WTC11 (cell line): Measurements from ENCODE around the gene C1R. TPM values are rescaled to one million over a fixed set of nuclear protein-coding genes. Genes with fewer than 3 reads are reported as not detected.

Source experiments
- ATAC-seq: fragments of 200-7000 bp; cut with Tn5 transposase; 2 replicates; pipeline ENCODE4 v1.10.0; 2021; ENCODE audit warnings: mild to moderate bottlenecking, moderate library complexity
- CTCF ChIA-PET: fragments of 300-600 bp; sonication (Branson Sonifier 250); formaldehyde crosslinking; loops from one replicate; lab custom pipeline; 2021; ENCODE audit warnings: antibody characterized with exemption; lab: Charles Lee
- POLR2A ChIA-PET: fragments of 350-600 bp; sonication (Branson Sonifier 250); formaldehyde crosslinking; loops from one replicate; lab custom pipeline; 2021; ENCODE audit warnings: antibody characterized with exemption; lab: Charles Lee
- DNase-seq: peaks from one replicate; pipeline ENCODE4 v3.0.0; 2021; ENCODE audit warnings: low spot score
- H3K27ac Mint-ChIP-seq: 2 replicates; pipeline ENCODE4 v1.8.0; 2021; ENCODE audit warnings: mixed read lengths
- H3K27me3 Mint-ChIP-seq: 2 replicates; pipeline ENCODE4 v1.8.0; 2021; ENCODE audit warnings: low read depth, mild to moderate bottlenecking, moderate library complexity, mixed read lengths
- H3K36me3 Mint-ChIP-seq: 2 replicates; pipeline ENCODE4 v1.8.0; 2021; ENCODE audit warnings: mixed read lengths
- H3K4me1 Mint-ChIP-seq: 2 replicates; pipeline ENCODE4 v1.8.0; 2022; ENCODE audit warnings: mixed read lengths
- H3K4me3 Mint-ChIP-seq: 2 replicates; pipeline ENCODE4 v1.8.0; 2021; ENCODE audit warnings: mild to moderate bottlenecking, moderate library complexity, mixed read lengths
- H3K9me3 Mint-ChIP-seq: 2 replicates; pipeline ENCODE4 v1.8.0; 2021; ENCODE audit warnings: mixed read lengths
- AFF4 ChIP-seq: sonication (generic); formaldehyde crosslinking; IDR thresholded peaks from 2 replicates; pipeline ENCODE4 v1.8.1; 2023; ENCODE audit warnings: mild to moderate bottlenecking, missing genetic modification reagents, borderline replicate concordance
- ATF3 ChIP-seq: sonication (generic); formaldehyde crosslinking; conservative IDR thresholded peaks from 2 replicates; pipeline ENCODE4 v1.8.1; 2022; ENCODE audit warnings: mild to moderate bottlenecking, missing genetic modification reagents
- CBFB ChIP-seq: sonication (generic); formaldehyde crosslinking; IDR thresholded peaks from 2 replicates; pipeline ENCODE4 v1.8.1; 2022; ENCODE audit warnings: mild to moderate bottlenecking, low read depth, missing genetic modification reagents
- CREB1 ChIP-seq: sonication (generic); formaldehyde crosslinking; IDR thresholded peaks from 2 replicates; pipeline ENCODE4 v1.8.0; 2023; ENCODE audit warnings: mild to moderate bottlenecking, missing genetic modification reagents
- ESRRA ChIP-seq: sonication (generic); formaldehyde crosslinking; IDR thresholded peaks from 2 replicates; pipeline ENCODE4 v1.8.1; 2022; ENCODE audit warnings: mild to moderate bottlenecking, missing genetic modification reagents, borderline replicate concordance
- FOXJ3 ChIP-seq: sonication (generic); formaldehyde crosslinking; IDR thresholded peaks from 2 replicates; pipeline ENCODE4 v1.9.0; 2021; ENCODE audit warnings: missing genetic modification reagents, mild to moderate bottlenecking, borderline replicate concordance
- HMGA2 ChIP-seq: fragments of 250-450 bp; sonication (Bioruptor Pico); IDR thresholded peaks from 2 replicates; pipeline ENCODE4 v1.4.0; 2021; ENCODE audit warnings: mild to moderate bottlenecking, moderate library complexity
- MXD4 ChIP-seq: fragments of 250-450 bp; sonication (Bioruptor Pico); IDR thresholded peaks from 2 replicates; pipeline ENCODE4 v1.8.0; 2021; ENCODE audit warnings: mild to moderate bottlenecking, moderate library complexity, borderline replicate concordance
- OVOL2 ChIP-seq: fragments of 250-450 bp; sonication (Bioruptor Pico); IDR thresholded peaks from 2 replicates; pipeline ENCODE4 v1.9.0; 2021; ENCODE audit warnings: mild to moderate bottlenecking, borderline replicate concordance
- TEAD1 ChIP-seq: sonication (generic); formaldehyde crosslinking; IDR thresholded peaks from 2 replicates; pipeline ENCODE4 v1.8.0; 2022; ENCODE audit warnings: mild to moderate bottlenecking, missing genetic modification reagents
- USF1 ChIP-seq: sonication (generic); formaldehyde crosslinking; IDR thresholded peaks from 2 replicates; pipeline ENCODE4 v1.8.0; 2022; ENCODE audit warnings: mild to moderate bottlenecking, missing genetic modification reagents
- ZNF219 ChIP-seq: sonication (generic); formaldehyde crosslinking; IDR thresholded peaks from 2 replicates; pipeline ENCODE4 v1.8.0; 2023; ENCODE audit warnings: missing genetic modification reagents, mild to moderate bottlenecking, borderline replicate concordance
- ZNF263 ChIP-seq: sonication (generic); formaldehyde crosslinking; IDR thresholded peaks from 2 replicates; pipeline ENCODE4 v1.8.1; 2022; ENCODE audit warnings: low read depth, mild to moderate bottlenecking, moderate library complexity, missing genetic modification reagents
- ZNF423 ChIP-seq: fragments of 250-450 bp; sonication (Bioruptor Pico); IDR thresholded peaks from 2 replicates; pipeline ENCODE4 v2.1.2; 2022; ENCODE audit warnings: mild to moderate bottlenecking, moderate library complexity
- ZNF671 ChIP-seq: fragments of 250-450 bp; sonication (Bioruptor Pico); IDR thresholded peaks from 2 replicates; pipeline ENCODE4 v1.8.0; 2021; ENCODE audit warnings: mild to moderate bottlenecking
- total RNA-seq: library from RNA; stranded (reverse); gene quantifications from 3 replicates; pipeline ENCODE4 v1.2.3, GENCODE V29; 2021
- TF ChIP-seq, protein P1 (sequence below): fragments of 250-450 bp; sonication (Bioruptor Pico); IDR thresholded peaks from 2 replicates; pipeline ENCODE4 v1.8.0; 2021; ENCODE audit warnings: mild to moderate bottlenecking
- TF ChIP-seq, protein P2 (sequence below): sonication (generic); formaldehyde crosslinking; IDR thresholded peaks from 2 replicates; pipeline ENCODE4 v1.8.1; 2023; ENCODE audit warnings: mild to moderate bottlenecking, missing genetic modification reagents
- TF ChIP-seq, protein P3 (sequence below): sonication (generic); formaldehyde crosslinking; IDR thresholded peaks from 2 replicates; pipeline ENCODE4 v1.8.1; 2022; ENCODE audit warnings: low read depth, missing genetic modification reagents, borderline replicate concordance
- TF ChIP-seq, protein P4 (sequence below): sonication (generic); formaldehyde crosslinking; IDR thresholded peaks from 2 replicates; pipeline ENCODE4 v1.8.0; 2023; ENCODE audit warnings: mild to moderate bottlenecking, missing genetic modification reagents

The C1R gene
- total RNA-seq, 1 experiment from 2014 or later, result 8.4 TPM

GRCh38 chr12:7102582-7102981 is 10.3 kb upstream of the C1R start (continued):
- TF ChIP-seq ZNF219 (CRISPR knock-in tag) (no peak), ZNF263 (no peak), ZNF671 (CRISPR knock-in tag) (no peak), CBFB (no peak), MXD4 (CRISPR knock-in tag) (no peak), ZNF423 (CRISPR knock-in tag) (no peak), CREB1 (CRISPR knock-in tag) (no peak), USF1 (CRISPR knock-in tag) (no peak), OVOL2 (CRISPR knock-in tag) (no peak)
- TF ChIP-seq, protein P1, sequence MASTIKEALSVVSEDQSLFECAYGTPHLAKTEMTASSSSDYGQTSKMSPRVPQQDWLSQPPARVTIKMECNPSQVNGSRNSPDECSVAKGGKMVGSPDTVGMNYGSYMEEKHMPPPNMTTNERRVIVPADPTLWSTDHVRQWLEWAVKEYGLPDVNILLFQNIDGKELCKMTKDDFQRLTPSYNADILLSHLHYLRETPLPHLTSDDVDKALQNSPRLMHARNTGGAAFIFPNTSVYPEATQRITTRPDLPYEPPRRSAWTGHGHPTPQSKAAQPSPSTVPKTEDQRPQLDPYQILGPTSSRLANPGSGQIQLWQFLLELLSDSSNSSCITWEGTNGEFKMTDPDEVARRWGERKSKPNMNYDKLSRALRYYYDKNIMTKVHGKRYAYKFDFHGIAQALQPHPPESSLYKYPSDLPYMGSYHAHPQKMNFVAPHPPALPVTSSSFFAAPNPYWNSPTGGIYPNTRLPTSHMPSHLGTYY (CRISPR knock-in tag), result no peak
- TF ChIP-seq, all 79 proteins: peak for 0

- peaks cover 27% of the 10 kb centered on the region for H3K36me3 Mint-ChIP-seq
- ChIA-PET POLR2A (no interaction called here), CTCF (interaction anchor here (0.9 to 2.0 kb wide), 2 partner anchors 11 to 43 kb away, joined by 3 to 7 read pairs; no protein-coding TSS in a partner anchor)
- no peak for ATAC-seq
- DNase-seq, result no peak
- peaks cover 12% of the 10 kb centered on the region for H3K9me3 Mint-ChIP-seq
- no peaks in the 10 kb centered on the region for H3K4me1 Mint-ChIP-seq
- H3K27ac Mint-ChIP-seq, result no peak overlapping the region
- no peaks in the 10 kb centered on the region for H3K27me3 Mint-ChIP-seq
- TF ChIP-seq FOXJ3 (CRISPR knock-in tag) (no peak), HMGA2 (no peak), ZNF671 (CRISPR knock-in tag) (no peak), AFF4 (CRISPR knock-in tag) (no peak), TEAD1 (CRISPR knock-in tag) (no peak), ATF3 (CRISPR knock-in tag) (no peak), ESRRA (CRISPR knock-in tag) (no peak)
- TF ChIP-seq, protein P2, sequence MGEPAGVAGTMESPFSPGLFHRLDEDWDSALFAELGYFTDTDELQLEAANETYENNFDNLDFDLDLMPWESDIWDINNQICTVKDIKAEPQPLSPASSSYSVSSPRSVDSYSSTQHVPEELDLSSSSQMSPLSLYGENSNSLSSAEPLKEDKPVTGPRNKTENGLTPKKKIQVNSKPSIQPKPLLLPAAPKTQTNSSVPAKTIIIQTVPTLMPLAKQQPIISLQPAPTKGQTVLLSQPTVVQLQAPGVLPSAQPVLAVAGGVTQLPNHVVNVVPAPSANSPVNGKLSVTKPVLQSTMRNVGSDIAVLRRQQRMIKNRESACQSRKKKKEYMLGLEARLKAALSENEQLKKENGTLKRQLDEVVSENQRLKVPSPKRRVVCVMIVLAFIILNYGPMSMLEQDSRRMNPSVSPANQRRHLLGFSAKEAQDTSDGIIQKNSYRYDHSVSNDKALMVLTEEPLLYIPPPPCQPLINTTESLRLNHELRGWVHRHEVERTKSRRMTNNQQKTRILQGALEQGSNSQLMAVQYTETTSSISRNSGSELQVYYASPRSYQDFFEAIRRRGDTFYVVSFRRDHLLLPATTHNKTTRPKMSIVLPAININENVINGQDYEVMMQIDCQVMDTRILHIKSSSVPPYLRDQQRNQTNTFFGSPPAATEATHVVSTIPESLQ (CRISPR knock-in tag), result no peak
- TF ChIP-seq, protein P3, sequence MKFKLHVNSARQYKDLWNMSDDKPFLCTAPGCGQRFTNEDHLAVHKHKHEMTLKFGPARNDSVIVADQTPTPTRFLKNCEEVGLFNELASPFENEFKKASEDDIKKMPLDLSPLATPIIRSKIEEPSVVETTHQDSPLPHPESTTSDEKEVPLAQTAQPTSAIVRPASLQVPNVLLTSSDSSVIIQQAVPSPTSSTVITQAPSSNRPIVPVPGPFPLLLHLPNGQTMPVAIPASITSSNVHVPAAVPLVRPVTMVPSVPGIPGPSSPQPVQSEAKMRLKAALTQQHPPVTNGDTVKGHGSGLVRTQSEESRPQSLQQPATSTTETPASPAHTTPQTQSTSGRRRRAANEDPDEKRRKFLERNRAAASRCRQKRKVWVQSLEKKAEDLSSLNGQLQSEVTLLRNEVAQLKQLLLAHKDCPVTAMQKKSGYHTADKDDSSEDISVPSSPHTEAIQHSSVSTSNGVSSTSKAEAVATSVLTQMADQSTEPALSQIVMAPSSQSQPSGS (CRISPR knock-in tag), result no peak
- TF ChIP-seq, protein P4, sequence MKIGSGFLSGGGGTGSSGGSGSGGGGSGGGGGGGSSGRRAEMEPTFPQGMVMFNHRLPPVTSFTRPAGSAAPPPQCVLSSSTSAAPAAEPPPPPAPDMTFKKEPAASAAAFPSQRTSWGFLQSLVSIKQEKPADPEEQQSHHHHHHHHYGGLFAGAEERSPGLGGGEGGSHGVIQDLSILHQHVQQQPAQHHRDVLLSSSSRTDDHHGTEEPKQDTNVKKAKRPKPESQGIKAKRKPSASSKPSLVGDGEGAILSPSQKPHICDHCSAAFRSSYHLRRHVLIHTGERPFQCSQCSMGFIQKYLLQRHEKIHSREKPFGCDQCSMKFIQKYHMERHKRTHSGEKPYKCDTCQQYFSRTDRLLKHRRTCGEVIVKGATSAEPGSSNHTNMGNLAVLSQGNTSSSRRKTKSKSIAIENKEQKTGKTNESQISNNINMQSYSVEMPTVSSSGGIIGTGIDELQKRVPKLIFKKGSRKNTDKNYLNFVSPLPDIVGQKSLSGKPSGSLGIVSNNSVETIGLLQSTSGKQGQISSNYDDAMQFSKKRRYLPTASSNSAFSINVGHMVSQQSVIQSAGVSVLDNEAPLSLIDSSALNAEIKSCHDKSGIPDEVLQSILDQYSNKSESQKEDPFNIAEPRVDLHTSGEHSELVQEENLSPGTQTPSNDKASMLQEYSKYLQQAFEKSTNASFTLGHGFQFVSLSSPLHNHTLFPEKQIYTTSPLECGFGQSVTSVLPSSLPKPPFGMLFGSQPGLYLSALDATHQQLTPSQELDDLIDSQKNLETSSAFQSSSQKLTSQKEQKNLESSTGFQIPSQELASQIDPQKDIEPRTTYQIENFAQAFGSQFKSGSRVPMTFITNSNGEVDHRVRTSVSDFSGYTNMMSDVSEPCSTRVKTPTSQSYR (CRISPR knock-in tag), result no peak
- TF ChIP-seq, protein P1 (CRISPR knock-in tag), result no peak
- no peak overlapping the region for H3K4me3 Mint-ChIP-seq
Measured at GRCh38 chr12:7101694-7102131, 9.5 kb upstream of the C1R start.
